Activated CD4-positive, alpha-beta T cell treated with anti-CD3 and anti-CD28 coated beads, Interleukin-2, amount 10 ng/mL, durations not matched to agents 7 days and 5 days (primary cell): ENCODE measurements around the gene SGPL1. TPM values are rescaled to one million over a fixed set of nuclear protein-coding genes. Genes with fewer than 3 reads are reported as not detected.
"Not testable (repeated sequence)": the region's sequence is repeated elsewhere in the genome, so short reads cannot be mapped to it uniquely, and the experiment has no call there.

Experiments used
- CTCF ChIA-PET: fragments of 350-600 bp; sonication (Branson Sonifier 250); formaldehyde crosslinking; loops from one replicate; lab custom pipeline; 2021; ENCODE audit warnings: antibody characterized with exemption; lab: Charles Lee
- POLR2A ChIA-PET: fragments of 350-600 bp; sonication (Branson Sonifier 250); formaldehyde crosslinking; loops from one replicate; lab custom pipeline; 2021; ENCODE audit warnings: antibody characterized with exemption; lab: Charles Lee
- DNase-seq: peaks from one replicate; pipeline ENCODE4 v3.0.0-alpha.2; 2020
- H3K27ac Mint-ChIP-seq: one replicate; pipeline ENCODE4 v1.8.0; 2021; ENCODE audit warnings: mild to moderate bottlenecking, moderate library complexity, mixed read lengths
- H3K27me3 Mint-ChIP-seq: one replicate; pipeline ENCODE4 v1.8.0; 2021; ENCODE audit warnings: mixed read lengths
- H3K36me3 Mint-ChIP-seq: one replicate; pipeline ENCODE4 v1.8.0; 2021; ENCODE audit warnings: low read depth, mixed read lengths
- H3K4me1 Mint-ChIP-seq: one replicate; pipeline ENCODE4 v1.8.0; 2021; ENCODE audit warnings: mixed read lengths
- H3K4me3 Mint-ChIP-seq: one replicate; pipeline ENCODE4 v1.8.0; 2021; ENCODE audit warnings: mild to moderate bottlenecking, moderate library complexity, mixed read lengths
- H3K9me3 Mint-ChIP-seq: one replicate; pipeline ENCODE4 v1.8.0; 2021; ENCODE audit warnings: mixed read lengths
- total RNA-seq, 2 experiments: library from RNA; stranded (reverse); gene quantifications; one replicate each; pipeline ENCODE4 v1.2.3, GENCODE V29; 2021

The SGPL1 gene, protein sequence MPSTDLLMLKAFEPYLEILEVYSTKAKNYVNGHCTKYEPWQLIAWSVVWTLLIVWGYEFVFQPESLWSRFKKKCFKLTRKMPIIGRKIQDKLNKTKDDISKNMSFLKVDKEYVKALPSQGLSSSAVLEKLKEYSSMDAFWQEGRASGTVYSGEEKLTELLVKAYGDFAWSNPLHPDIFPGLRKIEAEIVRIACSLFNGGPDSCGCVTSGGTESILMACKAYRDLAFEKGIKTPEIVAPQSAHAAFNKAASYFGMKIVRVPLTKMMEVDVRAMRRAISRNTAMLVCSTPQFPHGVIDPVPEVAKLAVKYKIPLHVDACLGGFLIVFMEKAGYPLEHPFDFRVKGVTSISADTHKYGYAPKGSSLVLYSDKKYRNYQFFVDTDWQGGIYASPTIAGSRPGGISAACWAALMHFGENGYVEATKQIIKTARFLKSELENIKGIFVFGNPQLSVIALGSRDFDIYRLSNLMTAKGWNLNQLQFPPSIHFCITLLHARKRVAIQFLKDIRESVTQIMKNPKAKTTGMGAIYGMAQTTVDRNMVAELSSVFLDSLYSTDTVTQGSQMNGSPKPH
- 10 to 100 TPM; 19.7 to 22.3 TPM for total RNA-seq

DNA sequence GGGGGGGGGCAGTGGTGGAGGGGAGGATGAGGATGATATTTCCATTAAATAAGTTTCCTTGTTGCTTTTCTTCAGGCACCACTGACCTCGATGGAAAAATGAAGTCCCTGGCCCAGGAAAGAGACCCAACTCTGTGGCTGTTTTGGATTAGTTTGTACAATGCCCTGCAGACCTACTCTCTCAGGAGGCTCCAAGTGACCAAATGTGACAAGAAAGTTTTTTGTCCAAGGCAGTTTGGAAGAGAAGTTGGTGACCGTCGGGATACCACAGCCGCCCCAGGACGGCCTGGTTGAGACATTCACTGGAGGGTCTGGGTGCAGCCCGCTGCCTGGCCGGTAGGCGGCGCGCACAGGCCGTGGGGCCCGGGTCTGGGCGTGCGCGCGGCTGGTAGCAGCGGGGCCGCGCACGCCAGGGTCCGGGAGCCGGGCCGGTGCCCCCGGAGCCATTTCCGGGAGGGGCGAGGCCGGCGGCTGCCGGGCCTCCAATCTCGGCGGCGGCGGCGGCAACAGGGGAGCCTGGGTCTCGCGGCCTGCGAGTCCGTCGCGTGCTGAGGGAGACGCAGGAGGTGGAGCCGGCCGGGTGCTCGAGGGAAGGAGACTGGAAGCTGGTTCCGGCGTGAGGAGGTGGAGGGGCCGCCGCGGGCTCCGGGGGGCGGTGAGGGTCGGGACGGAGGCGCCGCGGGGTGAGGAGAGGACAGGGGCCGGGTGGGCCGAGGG, at the start of gene SGPL1:
TSS of gene SGPL1 (plus strand) at position 445 of the 716 bp plus-strand sequence. CDS start 906 bp downstream, outside the sequence.
- Mint-ChIP-seq H3K9me3 (no peaks in the 10 kb centered on the region), H3K4me1 (peaks cover 24% of the 10 kb centered on the region), H3K4me3 (peak within 1 kb of the TSS; percentile 81), H3K36me3 (peaks cover 4% of the 10 kb centered on the region), H3K27ac (peak within 1 kb of the TSS; percentile 88), H3K27me3 (no peaks in the 10 kb centered on the region)
- DNase-seq: peak; percentile 84
- CTCF ChIA-PET: interaction anchor here (0.7 to 1.8 kb wide), 5 partner anchors 11 to 255 kb away, joined by 3 to 5 read pairs (median 3); no protein-coding TSS in a partner anchor
- POLR2A ChIA-PET: no interaction called here

DNA sequence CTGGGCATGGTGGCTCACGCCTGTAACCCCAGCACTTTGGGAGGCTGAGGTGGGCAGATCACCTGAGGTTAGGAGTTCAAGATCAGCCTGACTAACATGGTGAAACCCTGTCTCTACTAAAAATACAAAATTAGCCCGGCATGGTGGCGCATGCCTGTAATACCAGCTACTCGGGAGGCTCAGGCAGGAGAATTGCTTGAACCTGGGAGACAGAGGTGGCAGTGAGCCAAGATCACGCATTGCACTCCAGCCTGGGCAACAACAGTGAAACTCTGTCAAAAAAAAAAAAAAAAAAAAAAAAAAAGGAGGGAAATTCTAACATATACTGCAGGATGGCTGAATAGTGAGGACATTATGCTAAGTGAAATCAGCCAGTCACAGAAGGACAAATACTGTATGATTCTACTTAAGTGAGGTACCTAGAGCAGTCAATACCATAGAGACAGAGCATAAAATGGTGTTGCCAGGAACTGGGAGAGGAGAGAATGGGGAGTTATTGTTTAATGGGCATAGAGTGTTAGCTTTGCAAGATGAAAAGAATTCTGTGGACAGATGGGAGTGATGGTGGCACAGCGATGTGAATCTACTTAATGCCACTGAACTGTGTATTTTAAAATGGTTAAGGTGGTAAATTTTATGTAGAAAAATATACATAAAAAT, 47.6 kb upstream of the SGPL1 start:
- H3K27me3 Mint-ChIP-seq, H3K36me3 Mint-ChIP-seq, DNase-seq, POLR2A ChIA-PET, H3K9me3 Mint-ChIP-seq, H3K4me1 Mint-ChIP-seq, H3K4me3 Mint-ChIP-seq, H3K27ac Mint-ChIP-seq: not testable (repeated sequence)
- CTCF ChIA-PET: interaction anchor here (0.6 kb wide), 1 partner anchor 45 kb away, joined by 3 read pairs; no protein-coding TSS in a partner anchor

DNA sequence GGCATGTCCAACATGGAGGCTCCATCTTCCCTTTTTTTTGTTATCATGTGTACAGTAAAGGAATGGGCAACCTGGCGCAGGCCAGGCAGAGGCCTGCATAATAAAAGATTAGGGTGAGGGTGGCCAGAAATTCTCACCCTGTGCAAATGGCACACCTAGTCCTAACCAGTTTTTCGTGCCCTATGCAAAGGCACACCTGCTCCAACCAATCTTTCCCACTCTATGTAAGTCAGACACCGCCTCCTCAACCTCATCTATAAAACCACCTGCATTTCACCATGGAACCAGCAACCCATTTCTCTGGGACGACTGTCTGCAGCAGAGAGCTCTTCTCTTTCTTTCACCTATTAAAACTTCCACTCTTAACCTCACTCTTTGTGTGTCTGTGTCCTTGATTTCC, 46.6 kb upstream of the SGPL1 start:
- Mint-ChIP-seq H3K4me1 (no peaks in the 10 kb centered on the region), H3K27me3 (peaks cover 9% of the 10 kb centered on the region), H3K36me3 (no peaks in the 10 kb centered on the region), H3K9me3 (peaks cover 9% of the 10 kb centered on the region), H3K4me3 (no peak overlapping the region), H3K27ac (no peak overlapping the region)
- CTCF ChIA-PET: interaction anchor here (0.6 kb wide), 1 partner anchor 44 kb away, joined by 3 read pairs; no protein-coding TSS in a partner anchor
- POLR2A ChIA-PET: no interaction called here
- DNase-seq: no peak

DNA sequence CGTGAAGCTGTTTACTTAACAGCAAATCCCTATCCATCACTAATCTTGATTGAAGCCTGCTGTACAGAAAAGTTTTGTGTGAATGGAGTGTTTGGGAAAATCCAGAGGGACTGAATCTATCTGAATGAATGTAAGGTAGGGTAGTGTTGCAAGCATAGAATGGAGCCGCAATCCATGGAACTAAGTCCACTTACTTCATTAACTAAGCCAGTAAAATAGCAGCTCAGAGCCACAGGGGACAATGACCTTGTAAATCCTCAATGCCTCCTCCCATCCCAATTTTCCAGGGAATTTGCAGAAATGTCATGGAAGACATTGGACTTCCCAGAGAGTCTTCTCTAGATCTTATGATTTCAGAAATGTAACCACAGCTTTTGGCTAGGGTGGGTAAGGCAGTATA, 45.7 kb upstream of the SGPL1 start:
- Mint-ChIP-seq H3K9me3 (peaks cover 9% of the 10 kb centered on the region), H3K27ac (no peak overlapping the region), H3K4me3 (no peak overlapping the region), H3K4me1 (no peaks in the 10 kb centered on the region), H3K27me3 (peaks cover 9% of the 10 kb centered on the region), H3K36me3 (no peaks in the 10 kb centered on the region)
- no peak for DNase-seq
- ChIA-PET POLR2A (no interaction called here), CTCF (no interaction called here)

DNA sequence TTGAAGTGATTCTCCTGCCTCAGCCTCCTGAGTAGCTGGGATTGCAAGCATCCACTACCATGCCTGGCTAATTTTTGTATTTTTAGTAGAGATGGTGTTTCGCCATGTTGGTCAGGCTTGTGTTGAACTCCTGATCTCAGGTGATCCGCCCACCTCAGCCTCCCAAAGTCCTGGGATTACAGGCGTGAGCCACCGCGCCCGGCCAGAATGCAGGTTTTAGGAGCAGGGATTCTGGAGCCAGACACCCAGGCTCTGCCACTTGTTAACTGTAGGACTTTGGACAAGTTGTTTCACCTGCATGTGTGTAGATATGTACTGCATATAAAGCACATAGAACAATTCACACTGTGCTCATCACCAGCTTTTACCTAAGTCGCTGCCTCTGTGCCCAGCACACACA, 45.2 kb upstream of the SGPL1 start:
- H3K27ac Mint-ChIP-seq, H3K27me3 Mint-ChIP-seq, H3K9me3 Mint-ChIP-seq, H3K36me3 Mint-ChIP-seq, DNase-seq, H3K4me1 Mint-ChIP-seq, POLR2A ChIA-PET, H3K4me3 Mint-ChIP-seq, CTCF ChIA-PET: not testable (repeated sequence)

DNA sequence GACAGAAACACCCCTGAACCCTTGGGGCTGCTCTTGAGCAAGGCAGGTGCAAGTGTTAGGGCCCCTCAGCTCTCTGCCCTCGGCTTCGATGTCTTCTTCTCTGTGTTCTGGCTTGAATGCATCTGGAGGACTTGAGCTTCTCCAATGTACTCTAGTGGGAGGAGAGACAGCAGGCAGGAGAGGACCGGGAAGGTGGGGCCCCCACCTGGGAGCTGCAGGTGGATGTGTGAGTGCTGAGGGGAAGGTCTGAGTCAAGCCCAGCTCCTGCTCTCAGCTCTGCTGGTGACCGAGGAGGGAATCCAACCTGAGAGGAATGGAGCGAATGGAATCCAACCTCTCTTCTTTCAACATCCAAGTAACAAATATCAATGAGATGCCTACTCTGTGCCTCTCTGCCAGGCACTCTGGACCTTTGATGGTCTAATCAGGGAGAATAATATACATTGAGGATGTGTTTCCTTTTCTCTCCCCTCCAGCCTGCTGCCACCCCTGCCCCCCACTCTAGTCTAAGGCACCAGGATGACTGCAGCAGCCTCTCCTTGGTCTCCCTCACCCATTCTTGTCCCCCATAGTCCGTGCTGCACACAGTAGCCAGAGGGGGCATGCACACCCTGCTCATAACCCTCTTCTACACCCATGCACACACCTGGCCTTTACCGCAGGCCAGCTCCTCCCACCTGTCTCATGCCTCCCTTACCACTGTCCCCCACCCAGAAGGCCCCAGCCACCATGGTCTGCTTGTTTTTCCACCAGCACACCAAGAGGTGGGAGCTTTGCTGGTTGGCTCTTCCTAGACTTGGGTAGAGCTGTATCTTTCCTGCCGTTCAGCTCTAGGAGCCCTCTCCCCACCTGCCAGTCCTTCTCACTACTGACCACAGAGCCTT, 44.2 kb upstream of the SGPL1 start:
- Mint-ChIP-seq H3K9me3 (no peaks in the 10 kb centered on the region), H3K27me3 (peaks cover 8% of the 10 kb centered on the region), H3K4me1 (no peaks in the 10 kb centered on the region), H3K27ac (no peak overlapping the region), H3K4me3 (no peak overlapping the region), H3K36me3 (no peaks in the 10 kb centered on the region)
- CTCF ChIA-PET: interaction anchor here (1.8 kb wide), 1 partner anchor 16 kb away, joined by 3 read pairs; no protein-coding TSS in a partner anchor
- DNase-seq: no peak
- POLR2A ChIA-PET: no interaction called here

DNA sequence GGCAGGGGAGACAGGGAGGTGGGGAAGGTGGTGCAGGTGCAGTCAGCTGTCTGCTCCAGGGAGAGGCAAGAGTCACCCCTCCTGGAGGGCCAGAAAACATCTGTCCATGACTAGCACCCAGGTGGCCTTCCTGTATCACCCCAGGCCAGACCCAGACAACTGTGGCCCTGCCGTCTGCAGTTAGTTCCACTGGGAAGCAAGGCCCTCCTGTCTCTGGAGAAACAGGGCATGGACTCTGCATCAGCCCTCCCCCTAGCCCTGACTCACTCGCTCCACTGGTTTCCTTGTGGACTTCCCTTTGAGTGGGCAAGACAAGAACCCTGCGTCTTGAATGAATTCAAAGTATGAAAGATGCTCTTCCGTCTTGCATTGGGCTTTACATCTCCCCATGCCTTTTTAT, 43.1 kb upstream of the SGPL1 start:
- DNase-seq: no peak
- Mint-ChIP-seq H3K9me3 (no peaks in the 10 kb centered on the region), H3K27me3 (peaks cover 4% of the 10 kb centered on the region), H3K4me1 (no peaks in the 10 kb centered on the region), H3K36me3 (no peaks in the 10 kb centered on the region), H3K4me3 (no peak overlapping the region), H3K27ac (no peak overlapping the region)
- CTCF ChIA-PET: interaction anchor here (1.8 kb wide), 1 partner anchor 15 kb away, joined by 3 read pairs; no protein-coding TSS in a partner anchor
- POLR2A ChIA-PET: no interaction called here

DNA sequence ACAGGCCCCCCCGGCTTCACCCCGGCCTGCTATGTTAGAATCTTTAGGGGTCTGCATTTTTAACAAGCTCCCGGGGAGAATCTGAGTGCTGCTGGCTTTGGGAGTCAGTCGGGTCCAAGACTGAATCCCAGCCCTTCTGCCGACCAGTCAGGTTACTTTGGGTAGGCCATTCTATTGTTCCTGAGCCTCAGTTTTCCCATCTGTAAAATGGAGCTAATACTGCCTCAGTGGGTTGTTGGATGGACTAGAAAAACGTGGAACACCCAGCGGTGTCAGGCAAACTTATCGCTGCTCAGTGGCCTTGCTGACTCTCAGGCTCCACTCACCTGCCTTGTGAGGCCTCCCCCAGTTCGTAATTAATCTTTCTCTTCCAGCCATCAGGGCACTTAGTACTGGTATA, 42.3 kb upstream of the SGPL1 start:
- ChIA-PET POLR2A (no interaction called here), CTCF (no interaction called here)
- Mint-ChIP-seq H3K36me3 (no peaks in the 10 kb centered on the region), H3K4me3 (no peak overlapping the region), H3K27me3 (peaks cover 2% of the 10 kb centered on the region), H3K9me3 (no peaks in the 10 kb centered on the region), H3K27ac (no peak overlapping the region), H3K4me1 (no peaks in the 10 kb centered on the region)
- no peak for DNase-seq

DNA sequence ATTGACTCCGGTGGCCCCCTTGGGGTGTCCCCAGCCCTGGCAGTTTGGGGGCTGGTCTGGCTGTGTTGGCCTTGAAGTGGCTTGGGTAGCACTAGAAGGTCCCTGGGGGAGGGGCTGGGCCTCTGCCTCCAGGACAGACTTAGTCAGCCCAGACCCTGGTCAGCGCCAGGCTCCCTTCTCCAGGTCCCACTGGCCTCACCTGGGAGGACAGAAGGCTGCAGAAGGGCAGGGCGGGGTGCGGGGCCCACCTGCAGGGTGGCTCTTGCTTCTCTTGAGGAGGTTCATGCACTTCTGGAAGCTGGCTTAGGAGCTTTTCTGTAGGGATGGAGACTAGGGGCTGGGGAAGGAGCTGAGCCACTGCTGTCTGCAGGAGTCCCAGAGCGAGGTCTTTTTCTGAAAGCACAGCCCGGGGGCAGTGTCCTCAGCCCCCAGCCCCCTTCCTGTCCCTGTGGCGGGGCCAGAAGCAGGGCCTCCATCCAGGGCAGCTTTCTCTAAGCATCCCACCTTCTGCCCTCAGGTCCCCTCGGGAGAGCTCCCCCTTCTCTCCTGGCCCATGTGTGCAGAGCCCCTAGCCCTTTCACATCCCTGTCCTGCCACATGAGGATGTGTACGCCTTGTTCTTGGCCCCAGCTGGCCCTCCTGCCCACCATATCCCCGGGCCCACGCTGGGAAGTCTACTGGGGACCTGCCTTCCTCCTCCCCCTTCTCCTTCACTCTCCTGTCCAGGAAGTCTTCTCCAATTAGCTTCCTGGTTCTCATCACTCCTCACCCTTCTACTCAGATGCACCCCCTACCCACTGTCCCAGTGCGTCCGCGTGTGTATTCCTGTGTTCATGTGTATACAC, 41.6 kb upstream of the SGPL1 start:
- CTCF ChIA-PET: no interaction called here
- DNase-seq: no peak
- H3K9me3 Mint-ChIP-seq: no peaks in the 10 kb centered on the region
- peaks cover 2% of the 10 kb centered on the region for H3K27me3 Mint-ChIP-seq
- no peak overlapping the region for H3K27ac Mint-ChIP-seq
- POLR2A ChIA-PET: no interaction called here
- H3K4me1 Mint-ChIP-seq: no peaks in the 10 kb centered on the region
- H3K36me3 Mint-ChIP-seq: no peaks in the 10 kb centered on the region
- H3K4me3 Mint-ChIP-seq: no peak overlapping the region

DNA sequence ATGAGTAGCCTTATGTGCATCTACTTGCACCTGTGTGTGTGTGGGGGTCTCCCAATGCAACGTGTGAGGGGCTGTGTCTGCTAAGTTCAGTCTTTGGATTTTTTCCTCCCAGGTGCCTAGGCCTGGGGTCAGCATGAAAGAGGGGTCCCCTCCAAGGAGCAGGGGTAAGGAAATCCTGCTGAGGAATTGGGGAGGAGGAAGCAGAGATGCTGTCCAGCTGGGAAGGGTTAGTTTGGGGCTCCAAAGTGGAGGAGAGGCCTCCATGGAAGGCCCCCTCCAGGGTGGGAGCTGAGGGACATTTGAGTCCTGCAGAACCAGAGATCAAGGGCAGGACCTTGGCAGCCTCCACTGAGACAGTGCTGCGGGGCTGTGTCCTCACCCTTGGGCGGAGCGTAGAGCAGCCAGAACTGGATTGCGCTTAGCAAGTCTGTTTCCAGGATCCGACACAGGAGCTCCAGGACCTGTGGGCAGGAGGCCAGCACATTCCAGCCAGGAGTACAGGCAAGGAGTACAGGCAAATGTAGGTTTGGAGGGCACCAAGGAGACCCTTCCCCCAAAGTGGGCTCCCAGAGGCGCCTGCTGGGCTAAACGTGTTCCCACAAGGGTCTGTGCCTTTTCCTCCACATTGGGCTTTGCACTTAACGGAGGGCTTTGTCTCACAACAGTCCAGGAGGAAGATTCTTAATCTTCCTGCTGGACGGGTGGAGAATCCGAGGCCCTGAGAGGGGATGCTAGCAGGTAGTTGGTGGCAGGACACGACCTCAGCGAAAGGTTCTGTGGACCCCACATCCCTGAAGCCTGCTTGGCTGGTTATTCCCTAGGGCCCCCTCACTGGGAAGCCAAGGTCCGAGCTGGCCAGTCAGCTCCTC, 40.7 kb upstream of the SGPL1 start:
- no peak overlapping the region for H3K4me3 Mint-ChIP-seq
- H3K4me1 Mint-ChIP-seq: no peaks in the 10 kb centered on the region
- H3K9me3 Mint-ChIP-seq: no peaks in the 10 kb centered on the region
- ChIA-PET CTCF (interaction anchor here (1.0 kb wide), 1 partner anchor 28 kb away, joined by 3 read pairs; no protein-coding TSS in a partner anchor), POLR2A (no interaction called here)
- no peak for DNase-seq
- H3K27me3 Mint-ChIP-seq: no peaks in the 10 kb centered on the region
- H3K27ac Mint-ChIP-seq: no peak overlapping the region
- H3K36me3 Mint-ChIP-seq: no peaks in the 10 kb centered on the region
